GM19324 (cell line): ENCODE results near the gene CST2.
"Not testable (repeated sequence)": the region's sequence is repeated elsewhere in the genome, so short reads cannot be mapped to it uniquely, and the experiment has no call there.

ENCODE experiments used
- ATAC-seq: cut with Tn5 transposase; IDR thresholded peaks from one replicate; pipeline ENCODE4 v1.9.1; 2021; ENCODE audit warnings: mild to moderate bottlenecking, moderate library complexity; ENCODE audit not compliant: unreplicated experiment, low FRiP score

The CST2 gene

GRCh38 chr20:23826541-23827021 lies at the start of gene CST2:
Gene CST2 (minus strand): TSS chr20:23826729. CDS start chr20:23826660, 69 bp downstream.
- ATAC-seq: no peak

GRCh38 chr20:23875606-23876237 lies 49.2 kb upstream of the CST2 start:
- no peak for ATAC-seq

GRCh38 chr20:23874747-23875146 lies 48.2 kb upstream of the CST2 start:
- no peak for ATAC-seq

GRCh38 chr20:23873370-23874015 lies 47.0 kb upstream of the CST2 start:
- no peak for ATAC-seq

GRCh38 chr20:23872065-23872464 lies 45.5 kb upstream of the CST2 start:
- ATAC-seq: no peak

GRCh38 chr20:23870461-23870860 lies 43.9 kb upstream of the CST2 start:
- ATAC-seq: no peak

GRCh38 chr20:23869520-23869919 lies 43.0 kb upstream of the CST2 start:
- no peak for ATAC-seq

- ATAC-seq: no peak
Measured at GRCh38 chr20:23868321-23868720, 41.8 kb upstream of the CST2 start.

GRCh38 chr20:23867152-23867776 lies 40.7 kb upstream of the CST2 start:
- ATAC-seq: no peak

- not testable (repeated sequence) for ATAC-seq
Measured at GRCh38 chr20:23860771-23861170, 34.2 kb upstream of the CST2 start.

- no peak for ATAC-seq
Measured at GRCh38 chr20:23857962-23858595, 31.6 kb upstream of the CST2 start.

- no peak for ATAC-seq
Measured at GRCh38 chr20:23856736-23857135, 30.2 kb upstream of the CST2 start.

GRCh38 chr20:23856226-23856625 lies 29.7 kb upstream of the CST2 start:
- ATAC-seq: no peak

- ATAC-seq: no peak
Measured at GRCh38 chr20:23841693-23842092, 15.2 kb upstream of the CST2 start.

- ATAC-seq: no peak
Measured at GRCh38 chr20:23835716-23836115, 9.2 kb upstream of the CST2 start.

- ATAC-seq: no peak
Measured at GRCh38 chr20:23832775-23833513, 6.4 kb upstream of the CST2 start.

GRCh38 chr20:23831961-23832360 lies 5.4 kb upstream of the CST2 start:
- ATAC-seq: not testable (repeated sequence)

- ATAC-seq: no peak
Measured at GRCh38 chr20:23823621-23824324, 2.8 kb downstream of the CST2 start.

- no peak for ATAC-seq
Measured at GRCh38 chr20:23823111-23823510, 3.4 kb downstream of the CST2 start.

- no peak for ATAC-seq
Measured at GRCh38 chr20:23820493-23820892, 6.0 kb downstream of the CST2 start.
